ENCODE results near the gene ZNF213. TPM values are rescaled to one million over a fixed set of nuclear protein-coding genes. Genes with fewer than 3 reads are reported as not detected.

ZNF213 gene
- 13.1 and 13.4 TPM in 2 replicates for total RNA-seq
- long read RNA-seq, partial matches to known transcripts, result 0 of 3 reads
- long read RNA-seq, other reads (novel, unspliced or antisense), result 3 of 3 reads

GRCh38 chr16:3134338-3135125 is at the start of gene ZNF213:
TSS of gene ZNF213 (plus strand) at chr16:3135029. CDS start at chr16:3137281, 2,252 bp downstream.
- no peaks in the 10 kb centered on the region for H3K9me3 Mint-ChIP-seq (ENCODE audit: low read depth)
- DNase-seq (ENCODE audit: low spot score, unreplicated experiment), result peak; percentile 85
- H3K4me1 Mint-ChIP-seq (ENCODE audit: low read depth), result peaks cover 17% of the 10 kb centered on the region
- H3K36me3 Mint-ChIP-seq (ENCODE audit: insufficient read depth), result peaks cover 7% of the 10 kb centered on the region
- no peak for TF ChIP-seq CTCF (IDR thresholded peaks at IDR 0.05; ENCODE audit: unreplicated experiment)
- H3K27ac Mint-ChIP-seq, result peak within 1 kb of the TSS; percentile 100
- H3K4me3 Mint-ChIP-seq (ENCODE audit: low read depth), result peak within 1 kb of the TSS; percentile 100
- no peaks in the 10 kb centered on the region for H3K27me3 Mint-ChIP-seq

GRCh38 chr16:3085868-3086595 is 48.8 kb upstream of the ZNF213 start:
- Mint-ChIP-seq H3K4me1 (ENCODE audit: low read depth) (peaks cover 1% of the 10 kb centered on the region), H3K27ac (no peak overlapping the region), H3K27me3 (peaks cover under 1% of the 10 kb centered on the region), H3K4me3 (ENCODE audit: low read depth) (no peak overlapping the region), H3K36me3 (ENCODE audit: insufficient read depth) (no peaks in the 10 kb centered on the region), H3K9me3 (ENCODE audit: low read depth) (no peaks in the 10 kb centered on the region)
- DNase-seq (ENCODE audit: low spot score, unreplicated experiment), result no peak
- no peak for TF ChIP-seq CTCF (IDR thresholded peaks at IDR 0.05; ENCODE audit: unreplicated experiment)

- H3K9me3 Mint-ChIP-seq (ENCODE audit: low read depth), result no peaks in the 10 kb centered on the region
- no peak for TF ChIP-seq CTCF (IDR thresholded peaks at IDR 0.05; ENCODE audit: unreplicated experiment)
- no peaks in the 10 kb centered on the region for H3K27me3 Mint-ChIP-seq
- H3K36me3 Mint-ChIP-seq (ENCODE audit: insufficient read depth), result no peaks in the 10 kb centered on the region
- no peak for DNase-seq (ENCODE audit: low spot score, unreplicated experiment)
- H3K4me3 Mint-ChIP-seq (ENCODE audit: low read depth), result no peak overlapping the region
- peaks cover 1% of the 10 kb centered on the region for H3K4me1 Mint-ChIP-seq (ENCODE audit: low read depth)
- no peak overlapping the region for H3K27ac Mint-ChIP-seq
These were observed 48.1 kb upstream of the ZNF213 start for GRCh38 chr16:3086596-3087242.

GRCh38 chr16:3087243-3088235 is 47.3 kb upstream of the ZNF213 start:
- Mint-ChIP-seq H3K27ac (no peak overlapping the region), H3K4me3 (ENCODE audit: low read depth) (no peak overlapping the region), H3K4me1 (ENCODE audit: low read depth) (peaks cover 1% of the 10 kb centered on the region), H3K9me3 (ENCODE audit: low read depth) (no peaks in the 10 kb centered on the region), H3K36me3 (ENCODE audit: insufficient read depth) (no peaks in the 10 kb centered on the region), H3K27me3 (no peaks in the 10 kb centered on the region)
- DNase-seq (ENCODE audit: low spot score, unreplicated experiment), result no peak
- TF ChIP-seq CTCF (IDR thresholded peaks at IDR 0.05; ENCODE audit: unreplicated experiment), result peak; percentile 23

Measured in progenitor cell of endocrine pancreas (in vitro differentiated cells).